Right renal pelvis (tissue), 4 donors: ENCODE data around the gene PLEKHA5. TPM values are rescaled to one million over a fixed set of nuclear protein-coding genes. Genes with fewer than 3 reads are reported as not detected.
"Not testable (repeated sequence)": the region's sequence is repeated elsewhere in the genome, so short reads cannot be mapped to it uniquely, and the experiment has no call there.

ENCODE experiments used
- DNase-seq, 4 donors: peaks; one replicate each; pipeline ENCODE4 v3.0.0-alpha.2; 2013; ENCODE audit warnings: low read depth in 4 of 4, low spot score in 3 of 4, missing footprints in 1 of 4
- polyA plus RNA-seq, 4 donors: library from polyadenylated mRNA; unstranded; fragments of 120-200 nt; gene quantifications; one replicate each; pipeline ENCODE4 v1.2.1, GENCODE V29; 2013; ENCODE audit not compliant: insufficient read length in 4 of 4

The PLEKHA5 gene
- polyA plus RNA-seq, 4 donors: 79.6 to 103 (median 102) TPM

DNA sequence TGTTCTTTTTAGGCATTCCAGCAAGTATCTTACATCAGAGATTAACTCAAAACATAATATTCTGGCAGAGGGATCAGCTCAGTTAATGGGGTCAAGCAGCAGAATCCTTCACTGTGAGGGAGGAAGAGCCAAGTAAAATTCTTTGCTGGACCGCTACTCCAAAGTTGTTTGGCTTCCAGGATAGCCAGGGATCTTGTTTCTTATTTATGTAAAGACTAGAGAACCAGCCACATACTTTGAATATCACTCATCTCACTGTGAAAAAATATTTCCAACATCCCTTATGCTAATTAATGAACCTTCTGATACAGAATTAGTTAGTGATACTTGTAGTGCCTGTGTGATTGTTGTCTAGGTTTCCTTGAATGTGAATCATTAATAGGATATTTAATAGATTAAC lies 94.2 kb downstream of the PLEKHA5 start:
- no peak for DNase-seq

DNA sequence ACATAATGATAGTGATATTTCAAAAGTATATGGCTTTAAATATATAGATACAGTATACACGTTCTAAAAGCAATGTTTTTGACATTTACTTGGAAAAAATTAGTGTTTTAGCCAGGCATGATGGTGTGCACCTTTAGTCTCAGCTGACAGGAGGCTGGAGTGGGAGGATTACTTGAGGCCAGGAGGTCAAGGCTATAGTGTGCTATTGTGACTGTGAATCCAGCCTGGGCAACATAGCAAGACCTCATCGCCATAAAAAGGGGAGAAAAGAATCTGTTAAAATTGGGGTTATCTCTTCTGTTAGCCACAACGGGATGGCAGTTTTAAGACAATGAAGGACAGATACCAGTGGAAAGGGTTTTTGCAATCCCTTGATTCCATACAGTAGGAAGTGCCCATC lies 95.2 kb downstream of the PLEKHA5 start:
- DNase-seq: no peak

DNA sequence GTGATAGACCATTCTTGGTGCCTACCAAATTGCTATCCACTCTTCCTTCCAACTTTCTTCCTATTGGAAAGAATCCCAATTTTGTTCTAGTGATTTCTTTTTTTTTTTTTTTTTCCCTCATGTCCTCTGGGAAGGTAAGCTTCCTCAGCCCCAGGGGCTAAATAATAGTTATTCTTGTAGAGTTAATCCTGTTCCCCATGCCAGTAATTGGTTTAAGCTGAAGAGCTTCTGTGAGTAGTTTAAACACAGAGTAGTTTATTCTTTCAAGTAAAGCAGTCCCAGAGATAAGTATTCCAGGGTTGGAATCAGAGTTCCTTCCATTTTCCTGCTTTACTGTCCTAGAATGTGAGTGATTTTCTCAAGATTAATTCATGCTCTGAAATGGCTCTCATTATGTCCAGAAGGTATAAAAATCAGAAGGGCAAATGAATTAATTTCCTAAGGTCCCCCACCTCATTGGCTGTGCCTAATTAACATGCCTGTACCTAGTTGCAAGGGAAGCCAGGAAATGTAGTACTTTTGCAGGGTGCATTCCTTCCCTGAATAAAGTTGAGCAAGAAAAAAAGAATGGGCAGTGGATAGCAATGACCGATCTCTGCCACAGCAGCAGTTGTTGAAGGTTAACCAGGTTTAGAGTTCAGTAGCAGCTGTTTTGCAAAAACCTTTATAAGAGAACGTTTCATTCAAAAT lies 97.8 kb downstream of the PLEKHA5 start:
- DNase-seq: no peak

DNA sequence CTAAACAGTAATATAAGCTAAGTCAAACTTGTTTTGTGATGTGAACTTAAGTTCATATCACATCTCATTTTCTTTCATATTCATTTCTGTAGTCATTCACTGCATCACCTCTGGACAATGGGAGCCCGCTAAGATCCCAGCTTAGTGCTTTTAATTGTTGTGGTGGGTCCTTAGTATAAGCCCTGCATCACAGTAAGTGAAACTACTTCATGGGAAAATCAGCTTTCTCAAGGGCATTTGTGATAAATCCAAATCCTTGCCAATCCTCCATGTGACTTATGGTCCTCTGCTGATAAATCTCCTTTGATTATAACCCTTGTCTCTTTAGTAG lies 98.3 kb downstream of the PLEKHA5 start:
- no peak for DNase-seq

- DNase-seq: not testable (repeated sequence)
These were observed 99.5 kb downstream of the PLEKHA5 start for GRCh38 chr12:19229021-19229420.

DNA sequence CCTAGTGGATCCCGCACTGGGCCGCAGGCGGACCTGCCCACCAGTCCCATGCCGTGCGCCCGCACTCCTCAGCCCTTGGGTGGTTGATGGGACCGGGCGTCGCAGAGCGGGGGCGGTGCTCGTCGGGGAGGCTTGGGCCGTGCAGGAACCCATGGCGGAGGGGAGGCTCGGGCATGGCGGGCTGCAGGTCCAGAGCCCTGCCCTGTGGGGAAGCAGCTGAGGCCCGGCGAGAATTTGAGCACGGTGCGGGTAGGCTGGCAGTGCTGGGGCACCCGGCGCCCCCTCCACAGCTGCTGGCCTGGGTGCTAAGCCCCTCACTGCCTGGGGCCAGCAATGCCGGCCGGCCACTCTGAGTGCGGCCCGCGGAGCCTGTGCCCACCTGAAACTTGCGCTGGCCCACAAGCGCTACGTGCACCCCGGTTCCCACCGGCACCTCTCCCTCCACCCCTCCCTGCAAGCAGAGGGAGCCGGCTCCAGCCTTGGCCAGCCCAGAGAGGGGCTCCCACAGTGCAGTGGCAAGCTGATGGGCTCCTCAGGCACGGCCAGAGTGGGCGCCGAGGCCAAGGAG lies 100.8 kb downstream of the PLEKHA5 start:
- no peak for DNase-seq

DNA sequence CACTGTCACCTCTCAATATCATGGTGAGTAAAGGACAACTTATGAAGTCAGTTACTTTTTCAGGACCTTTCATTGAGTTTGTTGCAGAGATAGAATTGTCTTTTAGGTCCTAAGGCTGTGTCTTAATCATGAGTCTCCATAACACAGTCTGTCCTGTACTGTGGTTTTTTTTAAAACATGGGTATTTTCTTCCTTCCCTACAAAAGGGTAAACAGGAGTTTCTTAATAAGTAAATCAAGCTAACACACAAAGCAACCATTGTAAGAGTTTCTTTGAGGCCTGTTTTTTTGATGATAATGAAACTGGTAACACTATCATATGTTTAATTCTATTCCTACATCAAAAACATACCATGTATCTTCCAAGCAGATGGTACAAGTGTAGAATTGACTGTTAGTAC lies 101.4 kb downstream of the PLEKHA5 start:
- no peak for DNase-seq

DNA sequence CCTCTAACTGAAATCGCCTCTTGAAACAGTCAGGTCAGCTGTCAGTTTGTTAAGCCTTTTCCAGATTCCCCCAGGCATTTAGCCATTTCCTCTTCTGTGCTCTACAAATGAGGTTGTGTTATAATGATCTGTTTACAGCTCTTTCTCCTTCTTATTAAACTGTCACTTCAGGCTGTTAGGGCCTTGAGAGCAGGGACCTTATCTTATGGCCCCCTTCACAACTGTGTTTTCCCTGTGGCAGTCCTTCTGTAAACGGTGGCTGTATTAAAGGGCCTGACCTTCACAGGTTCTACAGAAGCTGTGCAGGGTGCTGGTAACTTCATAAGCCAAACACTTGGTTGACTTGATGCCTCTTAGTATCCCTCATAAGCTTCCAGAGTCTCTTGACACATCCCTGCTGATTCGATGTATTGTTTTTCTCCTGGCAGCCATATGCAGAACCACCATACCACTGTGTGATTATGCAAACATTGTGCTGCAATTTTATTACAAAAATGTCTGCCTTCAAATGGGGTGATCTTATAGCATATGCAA lies 104.7 kb downstream of the PLEKHA5 start:
- DNase-seq: no peak

DNA sequence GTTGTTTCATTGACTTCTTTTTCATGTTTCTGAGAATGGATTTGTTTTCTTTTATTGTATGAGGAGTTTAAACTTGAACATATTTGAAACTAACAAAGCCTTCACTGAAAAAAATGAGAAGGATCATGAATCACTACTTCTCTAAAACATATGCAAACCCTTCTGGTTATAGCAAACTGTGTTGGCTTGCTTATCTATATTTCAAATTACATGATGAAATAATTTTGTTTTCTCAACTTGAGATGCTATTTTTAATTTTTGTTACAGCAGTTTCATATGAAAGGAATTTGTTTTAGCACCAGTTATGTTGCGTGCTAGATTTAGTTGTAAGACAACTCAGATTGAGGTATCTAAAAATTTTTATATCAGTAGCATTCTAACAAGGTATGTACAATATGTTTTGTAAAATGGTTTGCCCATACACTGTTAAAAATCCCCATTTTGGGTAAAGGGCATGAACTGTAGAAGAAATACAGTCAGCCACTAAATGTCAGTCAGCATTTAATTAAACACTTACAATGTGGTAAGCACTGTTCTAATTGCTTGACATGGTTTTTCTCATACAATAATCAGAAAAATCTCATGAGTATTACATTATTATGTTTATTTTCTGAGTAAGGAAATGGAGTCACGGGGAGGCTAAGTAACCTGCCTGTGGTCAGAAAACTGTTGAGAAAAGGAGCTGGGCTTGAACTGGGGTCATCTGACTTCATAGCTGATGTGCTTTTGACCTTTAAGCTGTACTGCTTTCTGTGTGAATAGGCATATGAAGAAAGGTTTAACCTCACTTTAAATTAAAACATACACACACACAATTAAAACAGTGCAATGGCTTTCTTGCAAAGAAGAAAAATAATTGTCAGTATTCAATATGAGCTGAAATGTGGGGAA lies 105.7 kb downstream of the PLEKHA5 start:
- DNase-seq: no peak

DNA sequence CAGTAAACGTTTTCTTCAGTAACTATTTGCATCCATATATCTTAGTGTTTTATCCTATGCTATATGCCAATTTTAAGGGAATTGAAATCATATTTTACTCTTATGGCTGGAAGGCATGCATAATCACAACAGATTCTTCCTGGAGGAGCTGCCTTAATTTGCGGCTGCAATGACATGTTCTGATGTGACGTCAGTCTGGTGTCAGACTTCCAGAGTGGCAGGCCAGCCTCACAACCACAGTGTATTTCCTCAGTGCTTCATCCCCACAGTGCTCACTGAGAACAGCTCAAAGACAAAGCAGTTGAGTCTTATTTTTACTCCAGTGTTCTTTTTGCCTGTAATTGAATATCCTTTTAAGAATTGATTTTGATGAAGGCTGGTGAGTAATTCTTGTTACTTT lies 107.1 kb downstream of the PLEKHA5 start:
- no peak for DNase-seq

DNA sequence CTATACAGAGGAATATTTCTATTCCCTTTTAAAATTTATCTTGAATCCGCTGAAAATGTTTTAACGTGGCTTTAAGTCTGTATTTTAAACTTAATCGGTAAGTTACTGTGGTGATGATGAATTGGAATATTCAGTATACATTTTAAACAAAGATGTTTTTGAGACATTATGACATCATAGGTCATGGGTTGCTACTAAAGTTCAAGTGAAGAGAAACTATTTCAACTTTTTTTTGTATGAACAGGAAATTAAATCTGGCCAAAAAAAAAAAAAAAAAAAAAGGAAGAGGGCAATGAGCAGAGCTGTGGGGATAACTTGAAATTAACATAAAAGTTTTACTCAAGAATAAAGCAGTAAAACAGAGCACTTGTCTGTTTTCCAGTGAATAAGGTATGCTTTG lies 109.0 kb downstream of the PLEKHA5 start:
- DNase-seq: no peak

DNA sequence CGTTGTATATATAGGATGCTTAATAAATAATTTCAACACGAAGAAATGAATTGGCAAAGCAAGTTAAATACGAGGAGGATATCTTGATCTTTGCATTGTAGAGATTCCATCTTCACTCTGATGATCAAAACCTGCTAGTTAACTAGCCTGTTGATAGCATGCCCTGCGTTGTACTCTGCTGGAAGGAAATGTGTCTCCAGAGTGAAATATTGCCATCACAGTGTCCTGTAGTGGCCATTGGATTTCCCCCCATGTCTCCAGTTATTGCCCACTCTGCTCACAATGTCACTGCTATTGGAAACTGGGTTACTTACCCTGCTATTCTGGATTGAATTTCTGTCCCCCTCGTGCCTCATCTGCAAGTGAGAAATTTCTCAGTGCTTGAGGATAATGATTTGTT lies 109.6 kb downstream of the PLEKHA5 start:
- no peak for DNase-seq

DNA sequence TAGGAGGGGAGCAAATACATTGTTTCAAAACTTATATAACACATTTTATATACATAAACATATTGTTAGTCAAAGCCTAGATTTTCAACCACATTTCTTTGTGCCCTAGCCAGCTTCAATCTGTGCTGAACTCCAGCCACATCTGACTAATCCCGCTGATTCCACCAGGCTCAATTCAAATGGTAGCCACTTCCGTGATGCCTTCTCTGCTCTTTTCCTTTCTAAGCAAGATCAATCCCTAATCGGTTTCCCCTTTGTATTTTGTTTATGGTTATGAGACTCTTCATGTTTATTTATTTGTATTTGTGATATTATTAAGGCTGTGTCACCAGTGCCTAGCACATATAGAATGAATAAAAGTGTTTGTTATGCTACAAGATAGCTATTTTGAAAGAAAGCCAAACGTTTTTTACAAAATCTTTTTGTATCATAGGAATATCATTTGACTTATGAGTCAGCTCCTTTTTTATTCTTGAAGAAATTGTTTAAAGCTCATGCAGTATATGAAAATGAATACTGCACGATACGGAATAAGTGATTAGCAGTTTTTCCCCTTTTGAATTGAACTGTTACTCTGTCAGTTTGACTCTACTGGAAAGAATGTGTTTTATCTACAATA lies 110.2 kb downstream of the PLEKHA5 start:
- DNase-seq: no peak

- DNase-seq: no peak
These were observed 113.0 kb downstream of the PLEKHA5 start for GRCh38 chr12:19242581-19242980.

DNA sequence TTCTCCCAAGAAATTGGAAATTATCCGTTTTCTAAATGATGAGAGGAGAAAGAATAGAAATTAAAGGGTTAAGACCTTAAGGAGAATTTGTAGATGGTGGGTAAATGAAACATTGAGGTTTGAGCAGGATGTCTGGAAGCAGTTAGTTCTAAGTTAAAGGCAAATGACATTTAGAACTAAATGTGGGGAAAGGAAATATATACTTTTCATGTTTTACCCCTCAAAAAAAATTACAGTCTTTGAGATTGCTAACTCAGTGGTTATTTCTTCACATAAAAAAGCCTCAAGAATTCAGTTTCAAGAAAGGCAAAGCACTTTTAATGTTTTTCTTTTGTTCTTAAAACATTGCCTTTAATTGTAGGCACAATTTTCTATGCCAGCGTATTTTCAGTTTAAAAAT lies 114.0 kb downstream of the PLEKHA5 start:
- no peak for DNase-seq

- DNase-seq: no peak
These were observed 114.8 kb downstream of the PLEKHA5 start for GRCh38 chr12:19244312-19244711.

DNA sequence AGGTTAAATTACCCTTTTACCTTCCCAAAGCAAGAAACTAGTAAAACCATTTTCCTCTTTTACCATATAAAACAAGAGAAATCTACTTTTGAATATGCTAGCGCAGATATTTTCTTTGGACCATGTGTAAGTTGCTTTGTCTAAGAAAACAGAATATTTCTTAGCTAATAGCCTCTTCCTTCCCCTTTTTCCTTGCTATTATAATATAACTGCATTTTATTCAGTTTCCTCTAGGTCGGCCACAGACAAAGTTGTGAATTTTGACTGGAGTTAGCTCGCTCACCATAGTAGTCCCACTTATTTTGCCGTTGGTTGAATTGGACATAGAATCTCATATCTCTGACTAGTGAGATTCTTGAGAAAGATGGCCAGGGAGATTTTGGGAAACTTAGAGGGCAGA lies 115.6 kb downstream of the PLEKHA5 start:
- DNase-seq: no peak

GRCh38 chr12:19245666-19246065 lies 116.1 kb downstream of the PLEKHA5 start:
- DNase-seq: no peak

DNA sequence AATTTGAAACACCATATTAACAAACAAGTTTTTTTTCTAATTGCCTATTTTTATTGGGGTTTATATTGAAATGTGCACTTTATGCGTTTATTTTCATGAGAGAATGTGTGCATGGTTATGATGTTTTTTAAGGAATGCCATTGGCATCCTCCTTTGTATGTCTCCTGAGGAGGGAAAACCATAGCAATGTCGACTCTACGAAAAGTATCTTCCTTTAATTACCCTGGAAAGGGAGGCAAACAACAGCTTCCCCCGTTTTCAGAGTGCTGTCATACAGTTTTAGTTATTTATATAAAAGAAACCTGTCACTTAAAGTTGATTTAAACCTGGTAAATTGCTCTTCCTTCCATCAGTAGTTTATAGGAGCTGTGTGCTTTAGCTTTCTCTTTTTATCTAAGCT lies 117.4 kb downstream of the PLEKHA5 start:
- DNase-seq: no peak

DNA sequence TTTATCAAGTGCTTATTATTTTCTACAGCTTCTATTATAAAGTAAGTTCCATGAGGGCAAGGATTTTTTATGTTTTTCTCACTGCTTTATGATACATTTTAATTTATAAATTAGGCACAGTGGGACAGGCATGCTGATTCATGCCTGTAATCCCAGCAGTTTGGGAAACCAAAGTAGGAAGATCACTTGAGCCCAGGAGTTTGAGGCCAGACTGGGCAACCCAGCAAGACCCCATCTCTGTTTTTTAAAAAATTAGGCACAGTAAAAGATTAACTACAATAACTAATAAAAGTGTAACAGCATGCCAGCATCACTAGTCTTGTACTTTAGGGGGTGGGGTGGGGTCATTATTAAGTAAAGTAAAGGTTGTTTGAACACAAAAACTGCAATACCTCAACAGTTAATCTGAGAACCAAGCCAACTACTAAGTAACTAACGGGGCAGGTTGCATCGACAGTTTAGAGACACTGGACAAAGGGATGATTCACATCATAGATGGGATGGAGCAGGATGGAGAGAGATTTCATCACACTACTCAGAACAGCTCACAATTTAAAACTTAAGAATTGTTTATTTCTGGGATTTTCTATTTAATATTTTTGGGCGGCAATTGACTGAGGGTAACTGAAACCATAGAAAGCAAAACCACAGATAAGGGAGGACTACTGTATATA lies 119.5 kb downstream of the PLEKHA5 start:
- no peak for DNase-seq
